GM12878 (cell line): ENCODE measurements around the gene USPL1.

Experiments
- EP300 ChIP-seq, 2 experiments: fragments of 150-350 bp in 1 of 2; IDR thresholded peaks; 2 replicates each; pipeline ENCODE4 v1.6.1; 2011 to 2012; ENCODE audit warnings: low read depth in 2 of 2, low read length in 2 of 2, borderline replicate concordance in 1 of 2, improper control_type of control experiment in 1 of 2, inconsistent platforms in 1 of 2; ENCODE audit not compliant: control insufficient read depth in 1 of 2
- KAT2A ChIP-seq: conservative IDR thresholded peaks from 2 replicates; pipeline ENCODE4 v1.6.1; 2011; ENCODE audit warnings: low read depth, low read length; ENCODE audit not compliant: control insufficient read depth
- RELA ChIP-seq: fragments of 450-650 bp; IDR thresholded peaks from 2 replicates; pipeline ENCODE4 v1.8.0; 2014; ENCODE audit warnings: borderline replicate concordance; ENCODE audit not compliant: partially characterized antibody

DNA sequence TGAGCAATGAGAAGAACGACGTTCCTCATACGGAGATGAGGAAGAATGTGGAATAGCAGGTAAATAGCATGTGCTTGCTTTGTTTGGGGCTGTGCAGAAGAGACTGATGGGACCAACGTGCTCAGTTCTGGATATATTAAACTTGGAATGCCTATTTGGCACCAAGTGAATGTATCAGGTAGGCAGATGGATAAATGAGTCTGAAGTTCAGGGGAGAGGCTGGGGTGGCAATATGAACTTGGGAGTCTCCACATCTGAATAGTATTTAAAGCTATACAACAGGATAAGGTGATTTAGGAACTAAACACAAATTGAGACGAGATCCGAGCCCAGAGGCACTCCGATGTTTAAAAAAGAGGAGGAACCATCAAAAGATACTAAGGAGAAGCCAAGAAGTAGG is 12.7 kb upstream of the USPL1 start:
- TF ChIP-seq RELA (no peak), KAT2A (no peak), EP300 (IDR thresholded peaks at IDR 0.05; ENCODE audit: borderline replicate concordance in 1 of 2, control insufficient read depth in 1 of 2, low read depth in 2 of 2, low read length in 2 of 2) (no peak)
